Type B pancreatic cell (in vitro differentiated cells): Measurements from ENCODE around the gene FHDC1. TPM values are rescaled to one million over a fixed set of nuclear protein-coding genes. Genes with fewer than 3 reads are reported as not detected.

Source experiments
- DNase-seq: peaks from one replicate; pipeline ENCODE4 v3.0.0; 2021; ENCODE audit warnings: mixed read lengths; ENCODE audit not compliant: unreplicated experiment; ENCODE audit errors: extremely low spot score
- H3K27ac Mint-ChIP-seq: 2 replicates; pipeline ENCODE4 v1.8.0; 2021; ENCODE audit warnings: mild to moderate bottlenecking, mixed read lengths
- H3K27me3 Mint-ChIP-seq: 2 replicates; pipeline ENCODE4 v1.8.0; 2021; ENCODE audit warnings: mixed read lengths
- H3K36me3 Mint-ChIP-seq: 2 replicates; pipeline ENCODE4 v1.8.0; 2021; ENCODE audit warnings: mixed read lengths
- H3K4me1 Mint-ChIP-seq: one replicate; pipeline ENCODE4 v1.8.0; 2021; ENCODE audit warnings: mixed read lengths; ENCODE audit not compliant: unreplicated experiment
- H3K4me3 Mint-ChIP-seq: 2 replicates; pipeline ENCODE4 v1.8.0; 2021; ENCODE audit warnings: mild to moderate bottlenecking, mixed read lengths
- H3K9me3 Mint-ChIP-seq: 2 replicates; pipeline ENCODE4 v1.8.0; 2021; ENCODE audit warnings: mixed read lengths
- total RNA-seq: library from RNA; stranded (reverse); gene quantifications from 2 replicates; pipeline ENCODE4 v1.2.1, GENCODE V29; 2021; ENCODE audit warnings: low replicate concordance
- TF ChIP-seq, protein P1 (sequence below): fragments of 200-600 bp; sonication (generic); conservative IDR thresholded peaks from 2 replicates; pipeline ENCODE4 v1.5.0; 2021; ENCODE audit warnings: antibody characterized with exemption, mild to moderate bottlenecking

Gene FHDC1
- total RNA-seq, 1 donor from 2014 or later, result 23.1 TPM

GRCh38 chr4:153002110-153002509, 66.0 kb downstream of the FHDC1 start:
- H3K36me3 Mint-ChIP-seq, result no peaks in the 10 kb centered on the region
- peaks cover 55% of the 10 kb centered on the region for H3K4me1 Mint-ChIP-seq
- TF ChIP-seq, protein P1, sequence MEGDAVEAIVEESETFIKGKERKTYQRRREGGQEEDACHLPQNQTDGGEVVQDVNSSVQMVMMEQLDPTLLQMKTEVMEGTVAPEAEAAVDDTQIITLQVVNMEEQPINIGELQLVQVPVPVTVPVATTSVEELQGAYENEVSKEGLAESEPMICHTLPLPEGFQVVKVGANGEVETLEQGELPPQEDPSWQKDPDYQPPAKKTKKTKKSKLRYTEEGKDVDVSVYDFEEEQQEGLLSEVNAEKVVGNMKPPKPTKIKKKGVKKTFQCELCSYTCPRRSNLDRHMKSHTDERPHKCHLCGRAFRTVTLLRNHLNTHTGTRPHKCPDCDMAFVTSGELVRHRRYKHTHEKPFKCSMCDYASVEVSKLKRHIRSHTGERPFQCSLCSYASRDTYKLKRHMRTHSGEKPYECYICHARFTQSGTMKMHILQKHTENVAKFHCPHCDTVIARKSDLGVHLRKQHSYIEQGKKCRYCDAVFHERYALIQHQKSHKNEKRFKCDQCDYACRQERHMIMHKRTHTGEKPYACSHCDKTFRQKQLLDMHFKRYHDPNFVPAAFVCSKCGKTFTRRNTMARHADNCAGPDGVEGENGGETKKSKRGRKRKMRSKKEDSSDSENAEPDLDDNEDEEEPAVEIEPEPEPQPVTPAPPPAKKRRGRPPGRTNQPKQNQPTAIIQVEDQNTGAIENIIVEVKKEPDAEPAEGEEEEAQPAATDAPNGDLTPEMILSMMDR, result no peak
- no peak for DNase-seq
- H3K27ac Mint-ChIP-seq, result peak overlapping the region; percentile 25
- no peaks in the 10 kb centered on the region for H3K27me3 Mint-ChIP-seq
- no peaks in the 10 kb centered on the region for H3K9me3 Mint-ChIP-seq
- H3K4me3 Mint-ChIP-seq, result no peak overlapping the region

GRCh38 chr4:153004081-153004850, 68.1 kb downstream of the FHDC1 start:
- no peak for DNase-seq
- Mint-ChIP-seq H3K27me3 (no peaks in the 10 kb centered on the region), H3K4me3 (peak overlapping the region; percentile 25), H3K9me3 (no peaks in the 10 kb centered on the region), H3K4me1 (peaks cover 47% of the 10 kb centered on the region), H3K36me3 (no peaks in the 10 kb centered on the region), H3K27ac (peak overlapping the region; percentile 74)
- TF ChIP-seq, protein P1, result no peak

DNA sequence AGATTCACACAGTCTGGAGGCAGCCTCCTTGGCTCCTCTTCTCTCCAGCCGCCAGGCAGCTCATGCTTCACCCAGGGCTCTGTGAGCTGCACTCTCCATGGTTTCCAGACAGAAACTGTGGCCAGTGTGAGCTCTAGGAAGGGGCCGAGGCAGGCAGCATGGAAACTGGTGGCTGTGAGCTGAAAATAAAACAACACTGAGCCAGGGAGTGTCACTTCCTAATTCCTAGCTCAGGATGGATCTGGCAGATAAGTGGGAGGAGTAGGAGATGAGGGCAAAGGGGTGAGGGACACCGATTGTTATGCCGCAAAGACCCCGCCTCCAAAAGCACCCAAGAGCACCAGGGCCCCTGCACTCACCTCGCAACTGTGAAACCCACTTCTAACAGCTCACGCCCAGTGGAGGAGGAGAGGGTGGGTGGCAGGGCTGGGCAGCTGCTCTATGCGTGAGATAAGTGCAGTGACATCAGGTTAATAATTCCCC, 69.8 kb downstream of the FHDC1 start:
- no peak for DNase-seq
- TF ChIP-seq, protein P1, result no peak
- H3K4me1 Mint-ChIP-seq, result peaks cover 39% of the 10 kb centered on the region

GRCh38 chr4:153008578-153009199, 72.6 kb downstream of the FHDC1 start:
- H3K36me3 Mint-ChIP-seq, result no peaks in the 10 kb centered on the region
- no peak overlapping the region for H3K4me3 Mint-ChIP-seq
- peaks cover 26% of the 10 kb centered on the region for H3K4me1 Mint-ChIP-seq
- H3K27ac Mint-ChIP-seq, result no peak overlapping the region
- TF ChIP-seq, protein P1, result no peak
- H3K27me3 Mint-ChIP-seq, result no peaks in the 10 kb centered on the region
- H3K9me3 Mint-ChIP-seq, result no peaks in the 10 kb centered on the region
- DNase-seq, result no peak

More for the DNA sequence above, 69.8 kb downstream of the FHDC1 start:
- Mint-ChIP-seq H3K4me3 (no peak overlapping the region), H3K9me3 (no peaks in the 10 kb centered on the region), H3K36me3 (no peaks in the 10 kb centered on the region), H3K27ac (peak overlapping the region; percentile 74), H3K27me3 (no peaks in the 10 kb centered on the region)

DNA sequence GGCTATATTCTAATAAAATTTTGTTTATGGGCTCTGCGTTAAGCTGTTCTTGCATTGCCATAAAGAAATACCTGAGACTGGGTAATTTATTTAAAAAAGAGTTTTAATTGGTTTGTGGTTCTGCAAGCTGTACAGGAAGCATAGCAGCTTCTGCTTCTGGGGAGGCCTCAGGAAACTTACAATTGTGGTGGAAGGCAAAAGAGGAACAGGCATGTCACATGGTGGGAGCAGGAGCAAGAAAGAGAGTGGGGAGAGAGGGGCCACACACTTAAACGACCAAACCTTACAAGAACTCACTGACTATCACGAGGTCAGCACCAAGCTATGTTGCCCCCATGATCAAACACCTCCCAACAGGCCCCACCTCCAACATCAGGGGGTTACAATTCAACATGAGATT, 74.0 kb downstream of the FHDC1 start:
- Mint-ChIP-seq H3K27me3 (no peaks in the 10 kb centered on the region), H3K36me3 (no peaks in the 10 kb centered on the region), H3K4me1 (peaks cover 12% of the 10 kb centered on the region), H3K4me3 (no peak overlapping the region), H3K27ac (no peak overlapping the region), H3K9me3 (no peaks in the 10 kb centered on the region)
- TF ChIP-seq, protein P1, result no peak
- DNase-seq, result no peak
